H1 (cell line): Measurements from ENCODE around the gene YBX3. TPM values are rescaled to one million over a fixed set of nuclear protein-coding genes. Genes with fewer than 3 reads are reported as not detected.

Experiments used
- CTCF ChIA-PET: fragments of 300-600 bp; sonication (Branson Sonifier 250); formaldehyde crosslinking; loops from one replicate; lab custom pipeline; 2021; ENCODE audit not compliant: partially characterized antibody; lab: Charles Lee
- POLR2A ChIA-PET: fragments of 300-600 bp; sonication (Branson Sonifier 250); formaldehyde crosslinking; loops from one replicate; lab custom pipeline; 2021; ENCODE audit warnings: inconsistent platforms; ENCODE audit not compliant: partially characterized antibody; lab: Charles Lee
- DNase-seq, 2 experiments: peaks; one replicate each; pipeline versions ENCODE4 v3.0.0 to v3.0.0-alpha.2; 2010 to 2022; ENCODE audit warnings: low spot score in 2 of 2, low read depth in 1 of 2, mixed read lengths in 1 of 2
- FAIRE-seq: peaks from 2 replicates; lab custom pipeline; 2011; peaks lifted over from hg19 to GRCh38; lab: Jason Lieb, UNC
- H2AFZ ChIP-seq: 2 replicates; pipeline ENCODE4 v1.8.1; 2012; ENCODE audit warnings: low read length, inconsistent platforms
- H2AK5ac ChIP-seq: 2 replicates; pipeline ENCODE4 v1.6.1; 2013; ENCODE audit warnings: low read depth, low read length
- H2BK120ac ChIP-seq: replicated peaks from 2 replicates; pipeline ENCODE3; 2013; ENCODE audit warnings: low read depth, low read length, inconsistent platforms
- H2BK12ac ChIP-seq: 2 replicates; pipeline ENCODE4 v1.6.1; 2013; ENCODE audit warnings: low read depth, low read length
- H2BK15ac ChIP-seq: 2 replicates; pipeline ENCODE4 v1.6.1; 2013; ENCODE audit warnings: low read length
- H2BK20ac ChIP-seq: 2 replicates; pipeline ENCODE4 v1.6.1; 2013; ENCODE audit warnings: low read length
- H2BK5ac ChIP-seq: 2 replicates; pipeline ENCODE4 v1.6.1; 2013; ENCODE audit warnings: low read depth, low read length
- H3K14ac ChIP-seq: 2 replicates; pipeline ENCODE4 v1.6.1; 2013; ENCODE audit warnings: inconsistent platforms; ENCODE audit not compliant: insufficient read length
- H3K18ac ChIP-seq: 2 replicates; pipeline ENCODE4 v1.6.1; 2013; ENCODE audit warnings: low read length; ENCODE audit errors: extremely low read depth
- H3K23ac ChIP-seq: 2 replicates; pipeline ENCODE4 v1.6.1; 2013; ENCODE audit warnings: inconsistent platforms; ENCODE audit not compliant: insufficient read length
- H3K23me2 ChIP-seq: 2 replicates; pipeline ENCODE4 v1.6.1; 2013; ENCODE audit warnings: low read depth, low read length
- H3K27ac ChIP-seq: 2 replicates; pipeline ENCODE4 v1.6.1; 2011; ENCODE audit warnings: low read depth, low read length, inconsistent platforms
- H3K27me3 ChIP-seq, 4 experiments: replicated peaks in 1 of 4; 1 replicate in 1 of 4; 2 replicates in 3 of 4; pipeline versions ENCODE4 v1.6.1 to v1.8.1; 2011 to 2013; ENCODE audit warnings: low read length in 3 of 4, mild to moderate bottlenecking in 3 of 4, inconsistent platforms in 2 of 4, mixed read lengths in 2 of 4, moderate library complexity in 1 of 4; ENCODE audit not compliant: control insufficient read depth in 3 of 4, insufficient read depth in 3 of 4; ENCODE audit errors: extremely low read depth in 1 of 4
- H3K36me3 ChIP-seq, 4 experiments: 2 replicates each; pipeline versions ENCODE4 v1.6.1 to v1.8.1; 2011 to 2013; ENCODE audit warnings: mild to moderate bottlenecking in 4 of 4, low read length in 3 of 4, moderate library complexity in 2 of 4, control low read depth in 1 of 4, inconsistent platforms in 1 of 4; ENCODE audit not compliant: insufficient read depth in 4 of 4, control insufficient read depth in 2 of 4
- H3K4ac ChIP-seq: replicated peaks from 2 replicates; pipeline ENCODE3; 2013; ENCODE audit warnings: low read length, low read depth, mixed read lengths, inconsistent platforms; ENCODE audit not compliant: insufficient read length
- H3K4me1 ChIP-seq, 4 experiments: replicated peaks in 1 of 4; 1 replicate in 1 of 4; 2 replicates in 3 of 4; pipeline versions ENCODE4 v1.6.1 to v1.8.1; 2011 to 2013; ENCODE audit warnings: low read length in 3 of 4, inconsistent platforms in 2 of 4, mixed read lengths in 1 of 4; ENCODE audit not compliant: insufficient read depth in 4 of 4, control insufficient read depth in 3 of 4
- H3K4me2 ChIP-seq, 2 experiments: 2 replicates each; pipeline versions ENCODE4 v1.6.1 to v1.8.1; 2011 to 2013; ENCODE audit warnings: low read depth in 2 of 2, low read length in 2 of 2, control low read depth in 1 of 2, inconsistent platforms in 1 of 2, mild to moderate bottlenecking in 1 of 2; ENCODE audit not compliant: insufficient read depth in 1 of 2
- H3K4me3 ChIP-seq, 4 experiments: fragments of 200-600, 300-600 bp in 1 of 4; sonication (generic), shearing (Covaris generic), sonication (Bioruptor Twin) in 1 of 4; 2 replicates each; pipeline versions ENCODE4 v1.5.1 to v1.8.1; 2011 to 2016; ENCODE audit warnings: low read length in 4 of 4, low read depth in 3 of 4, control low read depth in 2 of 4, inconsistent platforms in 2 of 4, mild to moderate bottlenecking in 2 of 4, mixed read lengths in 1 of 4, moderate library complexity in 1 of 4; ENCODE audit not compliant: insufficient read depth in 2 of 4; ENCODE audit errors: extremely low read depth in 1 of 4
- H3K56ac ChIP-seq: replicated peaks from 2 replicates; pipeline ENCODE3; 2013; ENCODE audit warnings: low read depth, mild to moderate bottlenecking, mixed read lengths, low read length, inconsistent platforms; ENCODE audit not compliant: insufficient read length
- H3K79me1 ChIP-seq: 2 replicates; pipeline ENCODE4 v1.6.1; 2013; ENCODE audit warnings: low read depth, low read length, control low read depth
- H3K79me2 ChIP-seq, 2 experiments: 2 replicates each; pipeline versions ENCODE4 v1.6.1 to v1.8.1; 2012 to 2013; ENCODE audit warnings: low read length in 2 of 2, mild to moderate bottlenecking in 2 of 2, inconsistent platforms in 1 of 2; ENCODE audit not compliant: insufficient read depth in 2 of 2, control insufficient read depth in 1 of 2
- H3K9ac ChIP-seq, 4 experiments: replicated peaks in 1 of 4; 1 replicate in 1 of 4; 2 replicates in 3 of 4; pipeline versions ENCODE4 v1.6.1 to v1.8.1; 2011 to 2013; ENCODE audit warnings: low read depth in 3 of 4, low read length in 3 of 4, control low read depth in 2 of 4, mild to moderate bottlenecking in 2 of 4, moderate library complexity in 2 of 4, inconsistent platforms in 1 of 4; ENCODE audit errors: extremely low read depth in 1 of 4
- H3K9me3 ChIP-seq, 2 experiments: 2 replicates each; pipeline versions ENCODE4 v1.6.1 to v1.8.1; 2012 to 2013; ENCODE audit warnings: mild to moderate bottlenecking in 2 of 2, moderate library complexity in 2 of 2, control low read depth in 1 of 2, inconsistent platforms in 1 of 2, low read depth in 1 of 2, low read length in 1 of 2, mixed read lengths in 1 of 2; ENCODE audit not compliant: insufficient read depth in 2 of 2
- H4K20me1 ChIP-seq, 2 experiments: replicated peaks in 1 of 2; 2 replicates each; pipeline versions ENCODE3 to v1.8.1; 2011 to 2013; ENCODE audit warnings: inconsistent platforms in 2 of 2, low read length in 2 of 2, mild to moderate bottlenecking in 1 of 2; ENCODE audit not compliant: insufficient read depth in 2 of 2, control insufficient read depth in 1 of 2
- H4K5ac ChIP-seq: 2 replicates; pipeline ENCODE4 v1.6.1; 2013; ENCODE audit warnings: low read length, low read depth, mixed read lengths, inconsistent platforms; ENCODE audit not compliant: insufficient read length
- H4K8ac ChIP-seq: 2 replicates; pipeline ENCODE4 v1.8.0; 2013; ENCODE audit warnings: mild to moderate bottlenecking, moderate library complexity, low read length, inconsistent platforms; ENCODE audit not compliant: insufficient read depth; ENCODE audit errors: extremely low read depth
- H4K91ac ChIP-seq: replicated peaks from 2 replicates; pipeline ENCODE3; 2013; ENCODE audit warnings: low read length, mixed read lengths, inconsistent platforms; ENCODE audit not compliant: insufficient read length
- BACH1 ChIP-seq: IDR thresholded peaks from 2 replicates; pipeline ENCODE4 v1.6.1; 2012; ENCODE audit warnings: low read length, improper control_type of control experiment
- SUZ12 ChIP-seq: fragments of 200-600 bp; sonication (generic); IDR thresholded peaks from 2 replicates; pipeline ENCODE4 v1.6.1; 2012; ENCODE audit warnings: mild to moderate bottlenecking, inconsistent platforms, low read length, moderate library complexity, mixed read lengths
- WGBS, 2 experiments: shearing (Covaris generic) in 1 of 2; methylation state at CpG; one replicate each; pipeline versions ENCODE4 v1.1.6 to v1.1.7; 2013 to 2015; ENCODE audit warnings: low lambda C conversion rate in 2 of 2, mixed read lengths in 2 of 2, inconsistent platforms in 1 of 2, low coverage in 1 of 2, missing lambda C conversion rate in 1 of 2; ENCODE audit not compliant: insufficient replicate concordance in 2 of 2, insufficient coverage in 1 of 2, insufficient read length in 1 of 2; ENCODE audit errors: extremely low coverage in 1 of 2, missing lambda C conversion rate in 1 of 2; 5-methylcytosine and 5-hydroxymethylcytosine counted together
- polyA plus RNA-seq, 7 experiments: library from polyadenylated mRNA; depleted of rRNA in 3 of 7; stranded (reverse) in 5 of 7; unstranded in 2 of 7; fragments of >200 nt in 5 of 7; fragments of 200-250 nt in 2 of 7; gene quantifications; 1 replicate in 5 of 7; 2 replicates in 1 of 7; 4 replicates in 1 of 7; pipeline versions ENCODE4 v1.2.1 to v1.2.3, GENCODE V29; 2011 to 2013; ENCODE audit warnings: missing spikeins in 2 of 7, mixed read lengths in 2 of 7
- total RNA-seq: library from RNA; stranded (reverse); fragmentation: NEBNext Ultra II Directional; extraction: Animal tissue kit (Norgen Biotek cat#: 25700); gene quantifications from 2 replicates; pipeline ENCODE4 v1.2.1, GENCODE V29; 2021

YBX3 gene
- total and polyA plus RNA-seq, 2 of the 8 experiments (the other 6 are each of a cell fraction or from before 2014, with no cell fraction given): 83.1 to 480 TPM

DNA sequence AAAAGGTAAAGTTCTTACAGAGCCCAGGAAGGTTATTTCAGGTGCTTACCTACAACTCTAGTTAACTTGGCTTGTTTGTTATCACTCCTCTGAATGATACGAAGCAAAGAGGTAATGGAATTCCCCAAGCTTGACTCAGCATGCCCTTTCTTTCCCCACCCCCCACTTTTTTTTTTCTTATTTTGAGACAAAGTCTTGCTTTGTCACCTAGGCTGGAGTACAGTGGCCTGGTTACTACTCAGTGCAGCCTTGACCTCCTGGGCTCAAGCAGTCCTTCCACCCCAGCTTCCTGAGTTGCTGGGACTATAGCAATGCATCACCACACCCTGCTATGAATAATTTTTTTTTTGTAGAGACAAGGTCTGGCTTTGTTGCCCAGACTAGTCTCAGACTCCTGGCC is 17.1 kb upstream of the YBX3 start:
- Histone ChIP-seq H2BK5ac (no peak overlapping the region), H3K18ac (no peak overlapping the region), H3K4me3 (no peak overlapping the region), H3K9me3 (no peaks in the 10 kb centered on the region), H3K4ac (no peak overlapping the region), H2BK12ac (no peak overlapping the region), H3K27ac (no peak overlapping the region), H3K23me2 (no peaks in the 10 kb centered on the region), H3K4me1 (peaks cover 0 to 2% (median 0%) of the 10 kb centered on the region in 4 experiments; a peak in 1 of 7 replicates), H2BK120ac (no peak overlapping the region), H4K20me1 (no peaks in the 10 kb centered on the region), H2AFZ (0 out of 2 replicates have a peak overlapping the region, but pooled peaks have one; percentile 45), H4K91ac (no peak overlapping the region), H3K14ac (no peak overlapping the region), H2AK5ac (no peak overlapping the region), H3K23ac (no peak overlapping the region), H3K79me1 (no peaks in the 10 kb centered on the region), H2BK15ac (no peak overlapping the region), H2BK20ac (no peak overlapping the region), H3K56ac (no peak overlapping the region), H3K9ac (no peak overlapping the region), H3K4me2 (no peak overlapping the region), H3K36me3 (no peaks in the 10 kb centered on the region), H3K27me3 (no peaks in the 10 kb centered on the region), H3K79me2 (no peaks in the 10 kb centered on the region), H4K5ac (no peak overlapping the region), H4K8ac (no peak overlapping the region)
- ChIA-PET CTCF (interaction anchor here (1.0 to 2.2 kb wide), 3 partner anchors 8 to 503 kb away, joined by 3 to 11 read pairs (median 3); no protein-coding TSS in a partner anchor), POLR2A (interaction anchor here (0.9 to 1.2 kb wide), 2 partner anchors 10 to 17 kb away, joined by 3 to 4 read pairs; partner anchors contain the start of gene YBX3)
- TF ChIP-seq SUZ12: no peak
- peak; percentile 29; the same call in 1 of the 2 replicates for TF ChIP-seq BACH1
- FAIRE-seq (no peak), DNase-seq (no peak)
- WGBS, 2 experiments: 79% methylated on average over 1 of the region's 1 CpG; no CpG with 5 or more reads in 1 of the 2 experiments
